Measurements from ENCODE around the gene GPR34. TPM values are rescaled to one million over a fixed set of nuclear protein-coding genes. Genes with fewer than 3 reads are reported as not detected.

The GPR34 gene
- total and polyA plus RNA-seq, 2 experiments from 2014 or later = 0.71 to 1.7 TPM

- Histone ChIP-seq H3K27me3 (no peaks in the 10 kb centered on the region), H3K79me2 (no peaks in the 10 kb centered on the region), H2AFZ (no peak overlapping the region), H3K36me3 (replicated peaks; ENCODE audit: insufficient read depth, low read depth) (no peaks in the 10 kb centered on the region), H3K4me3 (no peak overlapping the region), H3K4me1 (ENCODE audit: insufficient read depth) (no peaks in the 10 kb centered on the region), H3K4me2 (no peak overlapping the region), H3K9me3 (ENCODE audit: low read depth) (no peaks in the 10 kb centered on the region), H3K27ac (no peak overlapping the region), H4K20me1 (ENCODE audit: insufficient read depth, poor library complexity, severe bottlenecking) (no peaks in the 10 kb centered on the region), H3K9me2 (replicated peaks; ENCODE audit: insufficient read depth) (no peaks in the 10 kb centered on the region)
- DNase-seq (ENCODE audit: low spot score) = no peak
- TF ChIP-seq EZH2phosphoT487 (IDR thresholded peaks at IDR 0.05; ENCODE audit: low read depth, severe bottlenecking, unreplicated experiment) (no peak), EZH2 (IDR thresholded peaks at IDR 0.05; ENCODE audit: borderline replicate concordance) (no peak), CTCF (IDR thresholded peaks at IDR 0.05; ENCODE audit: poor library complexity) (peak; percentile 23)
- 42% methylated on average over 1 of the region's 1 CpG for WGBS (ENCODE audit: low lambda C conversion rate, missing lambda C conversion rate)
Measured at GRCh38 chrX:41734530-41734929, 45.8 kb downstream of the GPR34 start.

- H3K27me3 ChIP-seq = no peaks in the 10 kb centered on the region
- H2AFZ ChIP-seq = no peak overlapping the region
- no peak overlapping the region for H3K4me2 ChIP-seq
- 65% methylated on average over 7 of the region's 7 CpGs for WGBS (ENCODE audit: low lambda C conversion rate, missing lambda C conversion rate)
- no peak overlapping the region for H3K4me3 ChIP-seq
- TF ChIP-seq EZH2 (IDR thresholded peaks at IDR 0.05; ENCODE audit: borderline replicate concordance) (no peak), CTCF (IDR thresholded peaks at IDR 0.05; ENCODE audit: poor library complexity) (no peak), EZH2phosphoT487 (IDR thresholded peaks at IDR 0.05; ENCODE audit: low read depth, severe bottlenecking, unreplicated experiment) (no peak)
- no peak overlapping the region for H3K27ac ChIP-seq
- no peaks in the 10 kb centered on the region for H3K9me2 ChIP-seq (replicated peaks; ENCODE audit: insufficient read depth)
- no peaks in the 10 kb centered on the region for H3K4me1 ChIP-seq (ENCODE audit: insufficient read depth)
- H4K20me1 ChIP-seq (ENCODE audit: insufficient read depth, poor library complexity, severe bottlenecking) = no peaks in the 10 kb centered on the region
- no peaks in the 10 kb centered on the region for H3K9me3 ChIP-seq (ENCODE audit: low read depth)
- no peaks in the 10 kb centered on the region for H3K79me2 ChIP-seq
- no peaks in the 10 kb centered on the region for H3K36me3 ChIP-seq (replicated peaks; ENCODE audit: insufficient read depth, low read depth)
- no peak for DNase-seq (ENCODE audit: low spot score)
Measured at GRCh38 chrX:41737065-41737464, 48.3 kb downstream of the GPR34 start.

GRCh38 chrX:41739871-41740270 is 51.1 kb downstream of the GPR34 start:
- H3K27ac ChIP-seq = no peak overlapping the region
- no peak overlapping the region for H2AFZ ChIP-seq
- H3K27me3 ChIP-seq = no peaks in the 10 kb centered on the region
- H3K4me2 ChIP-seq = no peak overlapping the region
- no peak overlapping the region for H3K4me3 ChIP-seq
- TF ChIP-seq CTCF (IDR thresholded peaks at IDR 0.05; ENCODE audit: poor library complexity) (no peak), EZH2phosphoT487 (IDR thresholded peaks at IDR 0.05; ENCODE audit: low read depth, severe bottlenecking, unreplicated experiment) (no peak), EZH2 (IDR thresholded peaks at IDR 0.05; ENCODE audit: borderline replicate concordance) (no peak)
- no peaks in the 10 kb centered on the region for H3K79me2 ChIP-seq
- no peaks in the 10 kb centered on the region for H3K9me3 ChIP-seq (ENCODE audit: low read depth)
- H3K9me2 ChIP-seq (replicated peaks; ENCODE audit: insufficient read depth) = no peaks in the 10 kb centered on the region
- H3K4me1 ChIP-seq (ENCODE audit: insufficient read depth) = no peaks in the 10 kb centered on the region
- H4K20me1 ChIP-seq (ENCODE audit: insufficient read depth, poor library complexity, severe bottlenecking) = no peaks in the 10 kb centered on the region
- H3K36me3 ChIP-seq (replicated peaks; ENCODE audit: insufficient read depth, low read depth) = no peaks in the 10 kb centered on the region
- no peak for DNase-seq (ENCODE audit: low spot score)
- WGBS (ENCODE audit: low lambda C conversion rate, missing lambda C conversion rate) = 63% methylated on average over 1 of the region's 1 CpG

Small RNAs within 50 kb of the gene (small RNA-seq; reads per million reads assigned to genes)
- not detected for gene RN7SL144P

Other genes with a start within 250 kb of the GPR34 start
- gene NYX, start 241.6 kb upstream of the GPR34 start, total RNA-seq = not detected in 2 replicates
- not detected in 2 replicates for gene NYX, start 241.6 kb upstream of the GPR34 start, polyA plus RNA-seq
- gene GPR82, start 35.2 kb downstream of the GPR34 start, total RNA-seq = 0.12 and 0.20 TPM in 2 replicates
- gene GPR82, start 35.2 kb downstream of the GPR34 start, polyA plus RNA-seq = 0.34 and 0.69 TPM in 2 replicates
- 95.7 and 143 TPM in 2 replicates for gene CASK, start 234.6 kb downstream of the GPR34 start, total RNA-seq
- gene CASK, start 234.6 kb downstream of the GPR34 start, polyA plus RNA-seq = 80.6 and 82.9 TPM in 2 replicates